Regular cardiac myocyte (primary cell): Measurements from ENCODE around the gene PAFAH1B1. TPM values are rescaled to one million over a fixed set of nuclear protein-coding genes. Genes with fewer than 3 reads are reported as not detected.

Experiments used
- total RNA-seq: library from RNA; depleted of rRNA; stranded (reverse); fragments of >200 nt; gene quantifications from 2 replicates; pipeline ENCODE4 v1.2.3, GENCODE V29; 2014

Gene PAFAH1B1
- total RNA-seq: 84.4 and 85.7 TPM in 2 replicates

GRCh38 chr17:2592971-2593820 is at the start of gene PAFAH1B1:
TSS of gene PAFAH1B1 (plus strand) at chr17:2593654. CDS start at chr17:2638289, 44,635 bp downstream.

GRCh38 chr17:2711608-2712299 is 118.3 kb downstream of the PAFAH1B1 start, which contains the start of gene CLUH:
TSS of gene CLUH (minus strand) at chr17:2711764. CDS start at chr17:2711661, 103 bp downstream.

Other genes with a start within 250 kb of the PAFAH1B1 start
- gene MNT, start 192.6 kb upstream of the PAFAH1B1 start, total RNA-seq: 5.8 and 7.6 TPM in 2 replicates
- 15.5 and 15.8 TPM in 2 replicates for gene METTL16, start 81.8 kb upstream of the PAFAH1B1 start, total RNA-seq
- 26.2 and 56.9 TPM in 2 replicates for gene CLUH, start 118.1 kb downstream of the PAFAH1B1 start, total RNA-seq
- gene CCDC92B, start 156.0 kb downstream of the PAFAH1B1 start, total RNA-seq: not detected in 2 replicates
- gene RAP1GAP2, start 202.8 kb downstream of the PAFAH1B1 start, total RNA-seq: 0.28 and 0.96 TPM in 2 replicates